Activated CD4-positive, alpha-beta memory T cell treated with anti-CD3 and anti-CD28 coated beads, Interleukin-2, amount 10 ng/mL, durations not matched to agents 7 days and 5 days (primary cell): ENCODE data around the gene HSD11B1. TPM values are rescaled to one million over a fixed set of nuclear protein-coding genes. Genes with fewer than 3 reads are reported as not detected.
A peak's percentile ranks its signal among the peaks of the same experiment; 100 is the strongest.

Experiments used
- CTCF ChIA-PET: fragments of 350-600 bp; sonication (Branson Sonifier 250); formaldehyde crosslinking; loops from one replicate; lab custom pipeline; 2021; ENCODE audit warnings: antibody characterized with exemption, inconsistent platforms; lab: Charles Lee
- POLR2A ChIA-PET: fragments of 350-600 bp; sonication (Branson Sonifier 250); formaldehyde crosslinking; loops from one replicate; lab custom pipeline; 2021; ENCODE audit warnings: antibody characterized with exemption; lab: Charles Lee
- DNase-seq: peaks from one replicate; pipeline ENCODE4 v3.0.0-alpha.2; 2020
- H3K27ac Mint-ChIP-seq: one replicate; pipeline ENCODE4 v1.8.0; 2021; ENCODE audit warnings: mild to moderate bottlenecking, mixed read lengths
- H3K27me3 Mint-ChIP-seq: one replicate; pipeline ENCODE4 v1.8.0; 2021; ENCODE audit warnings: mixed read lengths
- H3K36me3 Mint-ChIP-seq: one replicate; pipeline ENCODE4 v1.8.0; 2021; ENCODE audit warnings: low read depth, mixed read lengths
- H3K4me1 Mint-ChIP-seq: one replicate; pipeline ENCODE4 v1.8.0; 2021; ENCODE audit warnings: mixed read lengths
- H3K4me3 Mint-ChIP-seq: one replicate; pipeline ENCODE4 v1.8.0; 2021; ENCODE audit warnings: mild to moderate bottlenecking, mixed read lengths
- H3K9me3 Mint-ChIP-seq: one replicate; pipeline ENCODE4 v1.8.0; 2021; ENCODE audit warnings: mixed read lengths
- total RNA-seq, 2 experiments: library from RNA; stranded (reverse); gene quantifications; one replicate each; pipeline ENCODE4 v1.2.3, GENCODE V29; 2021

HSD11B1 gene
- total RNA-seq, 2 experiments from 2014 or later = 8.7 to 11.4 TPM

DNA sequence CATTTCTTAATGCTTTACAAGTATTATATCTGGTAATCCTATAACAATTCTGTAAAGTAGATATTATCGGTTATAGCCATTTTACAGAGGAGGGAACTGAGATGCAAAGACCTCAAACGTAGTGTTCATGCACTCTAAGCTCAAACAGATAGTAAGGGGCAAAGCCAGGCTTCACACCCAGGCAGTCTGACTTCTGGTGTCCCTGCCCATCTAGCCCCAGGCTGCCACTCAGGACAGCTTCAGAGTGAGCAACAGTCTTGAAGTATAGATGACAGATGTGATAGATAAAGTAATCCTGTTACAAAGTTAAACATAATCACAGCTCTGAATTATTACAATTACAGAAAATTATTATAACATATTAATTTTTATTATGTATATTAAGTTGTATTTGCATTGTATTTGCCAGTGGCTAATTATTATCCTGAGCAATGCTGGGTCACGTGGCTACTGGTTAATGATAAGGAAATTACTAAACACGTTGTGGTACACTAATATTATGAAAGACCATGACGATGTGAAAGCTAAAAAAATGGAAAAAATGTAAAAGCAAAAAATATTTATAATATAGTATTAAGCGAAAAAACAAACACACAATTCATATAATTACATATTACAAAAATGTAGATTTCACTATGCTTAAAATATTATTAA is 45.2 kb downstream of the HSD11B1 start:
- H3K9me3 Mint-ChIP-seq = no peaks in the 10 kb centered on the region
- peaks cover 76% of the 10 kb centered on the region for H3K4me1 Mint-ChIP-seq
- H3K27me3 Mint-ChIP-seq = no peaks in the 10 kb centered on the region
- H3K36me3 Mint-ChIP-seq = no peaks in the 10 kb centered on the region
- peak overlapping the region; percentile 99 for H3K27ac Mint-ChIP-seq
- no peak for DNase-seq
- ChIA-PET CTCF (interaction anchor here (1.0 to 6.8 kb wide), 11 partner anchors 11 to 183 kb away, joined by 3 to 115 read pairs (median 10); no protein-coding TSS in a partner anchor), POLR2A (interaction anchor here (0.6 to 15.2 kb wide), 7 partner anchors 9 to 73 kb away, joined by 3 to 799 read pairs (median 3); partner anchors contain the start of gene C1orf74)
- peak overlapping the region; percentile 44 for H3K4me3 Mint-ChIP-seq

GRCh38 chr1:209751627-209752231 is 47.1 kb downstream of the HSD11B1 start:
- Mint-ChIP-seq H3K9me3 (no peaks in the 10 kb centered on the region), H3K27me3 (no peaks in the 10 kb centered on the region), H3K4me3 (peak overlapping the region; percentile 69), H3K27ac (peak overlapping the region; percentile 99), H3K4me1 (peaks cover 79% of the 10 kb centered on the region), H3K36me3 (peaks cover 15% of the 10 kb centered on the region)
- DNase-seq = peak; percentile 60
- CTCF ChIA-PET = interaction anchor here (1.1 to 6.8 kb wide), 4 partner anchors 16 to 182 kb away, joined by 3 to 115 read pairs (median 4); no protein-coding TSS in a partner anchor
- POLR2A ChIA-PET = interaction anchor here (0.8 to 15.2 kb wide), 12 partner anchors 9 to 99 kb away, joined by 3 to 799 read pairs (median 5); partner anchors contain the start of gene C1orf74

DNA sequence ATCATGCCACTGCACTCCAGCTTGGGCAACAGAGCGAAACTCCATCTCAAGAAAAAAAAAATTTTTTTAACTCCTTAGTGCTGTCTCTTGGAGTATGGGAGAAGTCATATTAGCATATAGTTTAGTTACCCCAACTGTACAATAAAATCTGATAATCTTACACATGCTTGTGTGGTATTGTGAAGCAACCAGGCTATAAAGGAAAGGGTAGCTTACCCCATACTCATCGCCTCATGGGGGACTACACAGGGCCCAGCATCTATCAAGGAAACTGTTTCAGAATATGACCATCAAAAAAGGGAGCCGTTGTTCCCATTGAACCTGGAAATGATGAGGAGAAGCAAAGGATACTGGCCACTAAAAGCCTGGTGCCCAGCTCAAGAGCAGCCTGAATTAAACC is 48.2 kb downstream of the HSD11B1 start:
- no peaks in the 10 kb centered on the region for H3K27me3 Mint-ChIP-seq
- H3K4me3 Mint-ChIP-seq = peak overlapping the region; percentile 69
- DNase-seq = no peak
- no peaks in the 10 kb centered on the region for H3K9me3 Mint-ChIP-seq
- peaks cover 26% of the 10 kb centered on the region for H3K36me3 Mint-ChIP-seq
- H3K4me1 Mint-ChIP-seq = peaks cover 68% of the 10 kb centered on the region
- H3K27ac Mint-ChIP-seq = peak overlapping the region; percentile 99
- CTCF ChIA-PET = interaction anchor here (0.9 to 6.8 kb wide), 4 partner anchors 11 to 167 kb away, joined by 3 to 115 read pairs (median 3); no protein-coding TSS in a partner anchor
- POLR2A ChIA-PET = interaction anchor here (1.6 to 15.2 kb wide), 2 partner anchors 19 to 31 kb away, joined by 7 to 799 read pairs; partner anchors contain the start of gene C1orf74

GRCh38 chr1:209755256-209755655 is 50.6 kb downstream of the HSD11B1 start:
- DNase-seq = no peak
- POLR2A ChIA-PET = interaction anchor here (0.9 to 15.2 kb wide), 8 partner anchors 8 to 619 kb away, joined by 3 to 799 read pairs (median 12); partner anchors contain the start of genes C1orf74 and G0S2
- Mint-ChIP-seq H3K27me3 (no peaks in the 10 kb centered on the region), H3K4me3 (peak overlapping the region; percentile 97), H3K4me1 (peaks cover 75% of the 10 kb centered on the region), H3K27ac (peak overlapping the region; percentile 96), H3K9me3 (no peaks in the 10 kb centered on the region), H3K36me3 (peaks cover 50% of the 10 kb centered on the region)
- CTCF ChIA-PET = interaction anchor here (1.1 to 6.8 kb wide), 7 partner anchors 7 to 179 kb away, joined by 4 to 98 read pairs (median 6); no protein-coding TSS in a partner anchor

GRCh38 chr1:209755926-209756614 is 51.4 kb downstream of the HSD11B1 start, which contains the start of gene TRAF3IP3:
TRAF3IP3 (plus strand) TSS chr1:209756053; CDS start chr1:209760040, 3,987 bp downstream.
- peaks cover 75% of the 10 kb centered on the region for H3K4me1 Mint-ChIP-seq
- no peaks in the 10 kb centered on the region for H3K9me3 Mint-ChIP-seq
- H3K4me3 Mint-ChIP-seq = peak within 1 kb of the TSS; percentile 97
- H3K27ac Mint-ChIP-seq = peak within 1 kb of the TSS; percentile 96
- ChIA-PET CTCF (interaction anchor here (0.9 to 6.8 kb wide), 9 partner anchors 8 to 189 kb away, joined by 3 to 98 read pairs (median 5); partner anchors contain the start of gene UTP25), POLR2A (interaction anchor here (0.9 to 15.2 kb wide), 10 partner anchors 9 to 618 kb away, joined by 3 to 799 read pairs (median 8); partner anchors contain the start of genes C1orf74, G0S2 and UTP25)
- DNase-seq = peak; percentile 88
- H3K36me3 Mint-ChIP-seq = peaks cover 58% of the 10 kb centered on the region
- H3K27me3 Mint-ChIP-seq = no peaks in the 10 kb centered on the region

DNA sequence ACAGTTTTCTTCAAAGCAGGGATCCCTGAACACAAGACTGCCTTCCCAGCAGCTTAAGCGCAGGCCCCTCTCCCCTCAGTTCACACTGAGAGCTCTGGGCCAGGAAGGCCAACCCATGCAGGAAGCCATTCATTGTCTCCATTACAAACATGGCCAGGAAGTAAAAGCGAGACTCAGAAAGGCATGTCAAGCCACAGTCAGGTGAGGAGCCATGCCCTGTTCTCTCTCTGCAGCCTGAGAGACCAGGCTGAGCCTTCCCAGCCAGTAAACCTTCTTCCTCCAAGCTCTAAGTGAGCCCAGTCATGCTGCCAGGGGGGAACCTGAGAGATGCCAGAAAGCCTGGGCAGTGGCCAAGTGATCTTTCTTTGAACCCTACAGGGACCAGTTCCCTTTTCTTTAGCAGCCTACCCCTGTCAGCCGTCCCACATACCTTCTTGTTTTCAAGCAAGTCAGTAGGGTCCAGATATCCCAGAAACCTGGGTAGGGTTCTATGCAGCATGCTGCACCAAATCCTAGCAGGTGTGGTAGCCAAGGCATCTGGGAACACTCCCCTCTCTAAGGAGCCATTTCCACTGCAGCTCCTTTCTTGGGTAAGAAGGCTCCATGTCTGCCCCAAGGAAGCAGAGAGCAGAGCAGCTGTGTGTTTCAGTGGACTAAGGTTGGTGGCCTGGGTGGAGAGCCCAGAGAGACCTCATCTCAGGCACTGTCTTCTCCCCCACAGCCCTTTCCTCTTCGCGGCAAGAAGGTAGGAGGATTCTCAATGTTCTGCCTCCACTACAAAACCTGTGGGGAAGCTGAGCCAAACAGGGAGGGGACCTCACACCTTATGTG is 52.2 kb downstream of the HSD11B1 start:
- Mint-ChIP-seq H3K4me1 (peaks cover 75% of the 10 kb centered on the region), H3K4me3 (peak overlapping the region; percentile 97), H3K27me3 (no peaks in the 10 kb centered on the region), H3K36me3 (peaks cover 66% of the 10 kb centered on the region), H3K9me3 (no peaks in the 10 kb centered on the region), H3K27ac (peak overlapping the region; percentile 96)
- ChIA-PET CTCF (interaction anchor here (0.9 to 6.8 kb wide), 6 partner anchors 9 to 190 kb away, joined by 3 to 98 read pairs (median 6); partner anchors contain the start of gene UTP25), POLR2A (interaction anchor here (1.1 to 15.2 kb wide), 9 partner anchors 9 to 617 kb away, joined by 4 to 799 read pairs (median 11); partner anchors contain the start of genes C1orf74, G0S2 and UTP25)
- DNase-seq = peak; percentile 55

DNA sequence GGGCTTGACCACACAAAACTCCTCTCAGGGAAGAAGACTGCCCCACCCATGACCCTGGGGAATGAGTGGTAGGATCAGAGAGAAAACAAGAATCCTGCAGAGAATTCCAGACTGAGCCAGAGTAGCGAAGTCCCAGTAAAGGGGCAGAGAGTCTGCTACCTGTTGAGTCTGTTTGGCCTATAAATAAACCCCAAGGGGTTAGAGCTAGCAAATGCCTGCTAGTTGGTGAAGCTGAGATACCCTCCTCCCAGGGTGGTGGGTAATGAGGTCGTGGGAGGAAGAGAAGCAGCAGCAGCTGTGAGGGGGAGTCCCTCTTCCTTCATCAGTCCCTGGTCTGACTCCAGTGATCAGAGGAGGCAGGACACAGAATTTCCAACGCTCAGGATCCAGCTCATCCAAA is 53.8 kb downstream of the HSD11B1 start:
- Mint-ChIP-seq H3K36me3 (peaks cover 81% of the 10 kb centered on the region), H3K27ac (peak overlapping the region; percentile 96), H3K27me3 (no peaks in the 10 kb centered on the region), H3K9me3 (no peaks in the 10 kb centered on the region), H3K4me1 (peaks cover 76% of the 10 kb centered on the region), H3K4me3 (peak overlapping the region; percentile 97)
- DNase-seq = no peak
- CTCF ChIA-PET = interaction anchor here (0.9 to 6.8 kb wide), 3 partner anchors 10 to 26 kb away, joined by 3 to 98 read pairs (median 25); partner anchors contain the start of gene C1orf74
- POLR2A ChIA-PET = interaction anchor here (0.7 to 15.2 kb wide), 3 partner anchors 9 to 26 kb away, joined by 3 to 799 read pairs (median 19); partner anchors contain the start of gene C1orf74

GRCh38 chr1:209759829-209760359 is 55.2 kb downstream of the HSD11B1 start:
- DNase-seq = no peak
- H3K9me3 Mint-ChIP-seq = no peaks in the 10 kb centered on the region
- peak overlapping the region; percentile 47 for H3K4me3 Mint-ChIP-seq
- peak overlapping the region; percentile 24 for H3K27ac Mint-ChIP-seq
- H3K36me3 Mint-ChIP-seq = peaks cover 93% of the 10 kb centered on the region
- POLR2A ChIA-PET = interaction anchor here (1.2 to 15.2 kb wide), 4 partner anchors 8 to 25 kb away, joined by 3 to 799 read pairs (median 12); partner anchors contain the start of gene C1orf74
- no peaks in the 10 kb centered on the region for H3K27me3 Mint-ChIP-seq
- CTCF ChIA-PET = interaction anchor here (1.6 to 6.8 kb wide), 3 partner anchors 8 to 12 kb away, joined by 9 to 98 read pairs (median 25); no protein-coding TSS in a partner anchor
- peaks cover 76% of the 10 kb centered on the region for H3K4me1 Mint-ChIP-seq

DNA sequence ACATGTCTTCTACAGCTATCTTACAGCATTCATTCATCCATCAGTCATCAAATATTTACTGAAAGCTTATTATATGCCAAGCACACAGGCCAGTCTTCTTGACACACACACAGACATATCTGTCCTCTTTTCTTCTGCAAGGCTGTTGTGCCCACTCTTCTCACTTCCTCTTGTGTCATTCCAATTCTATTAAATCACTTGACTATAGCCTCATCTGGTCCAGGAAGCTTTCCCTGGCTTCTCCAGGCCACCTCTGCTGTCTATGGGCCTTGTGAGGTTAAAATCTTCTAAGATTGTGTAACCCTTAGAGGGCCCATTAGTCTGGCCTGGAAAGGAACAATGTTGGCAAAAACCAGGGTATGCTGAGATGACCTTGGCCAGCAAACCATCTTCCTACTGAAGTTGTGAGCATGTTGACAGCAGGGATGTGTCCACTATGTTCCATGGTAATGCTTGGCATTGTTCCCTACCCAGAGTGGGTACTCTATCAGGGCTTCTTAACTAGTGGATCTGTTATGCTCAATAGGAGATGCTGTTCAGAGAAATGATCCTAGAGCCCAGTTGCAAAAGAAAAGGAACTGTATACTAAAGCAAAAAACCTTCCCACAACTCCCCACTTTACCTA is 56.5 kb downstream of the HSD11B1 start:
- peak overlapping the region; percentile 58 for H3K4me3 Mint-ChIP-seq
- POLR2A ChIA-PET = interaction anchor here (1.2 to 15.2 kb wide), 4 partner anchors 9 to 23 kb away, joined by 3 to 799 read pairs (median 12); partner anchors contain the start of gene C1orf74

GRCh38 chr1:209766051-209766450 is 61.4 kb downstream of the HSD11B1 start:
- H3K4me1 Mint-ChIP-seq = peaks cover 64% of the 10 kb centered on the region
- POLR2A ChIA-PET = interaction anchor here (0.5 to 20.7 kb wide), 5 partner anchors 11 to 197 kb away, joined by 3 to 799 read pairs (median 3); partner anchors contain the start of genes C1orf74, TRAF3IP3 and UTP25
- H3K27ac Mint-ChIP-seq = no peak overlapping the region
- DNase-seq = no peak
- peaks cover 42% of the 10 kb centered on the region for H3K36me3 Mint-ChIP-seq
- no peaks in the 10 kb centered on the region for H3K9me3 Mint-ChIP-seq
- peak overlapping the region; percentile 56 for H3K4me3 Mint-ChIP-seq
- no peaks in the 10 kb centered on the region for H3K27me3 Mint-ChIP-seq
- CTCF ChIA-PET = interaction anchor here (1.6 to 5.8 kb wide), 4 partner anchors 8 to 200 kb away, joined by 3 to 115 read pairs (median 54); partner anchors contain the start of gene TRAF3IP3

More for the DNA sequence above, 56.5 kb downstream of the HSD11B1 start:
- Mint-ChIP-seq H3K4me1 (peaks cover 77% of the 10 kb centered on the region), H3K9me3 (no peaks in the 10 kb centered on the region), H3K27ac (peak overlapping the region; percentile 50), H3K27me3 (no peaks in the 10 kb centered on the region), H3K36me3 (peaks cover 91% of the 10 kb centered on the region)
- CTCF ChIA-PET = interaction anchor here (1.0 to 6.8 kb wide), 4 partner anchors 7 to 195 kb away, joined by 3 to 98 read pairs (median 7); no protein-coding TSS in a partner anchor
- DNase-seq = no peak
